HEK293 (cell line): ENCODE data around the gene AOAH.

Experiments
- CTCF ChIA-PET: fragments of 350-600 bp; formaldehyde crosslinking; extraction: SDS; loops from one replicate; lab custom pipeline; 2021; ENCODE audit warnings: antibody characterized with exemption; lab: Yijun Ruan, JAX
- POLR2A ChIA-PET: fragments of 300-600 bp; formaldehyde crosslinking; extraction: SDS; loops from one replicate; lab custom pipeline; 2020; ENCODE audit warnings: antibody characterized with exemption, inconsistent platforms; lab: Yijun Ruan, JAX
- H3K27ac ChIP-seq: fragments of 200-500 bp; sonication (Bioruptor generic); 2 replicates; pipeline ENCODE4 v1.5.1; 2014; ENCODE audit warnings: low read depth, low read length, control low read depth, inconsistent platforms; ENCODE audit errors: extremely low read depth
- H3K36me3 ChIP-seq, 2 experiments: fragments of 200-500 bp in 1 of 2; sonication (Bioruptor generic) in 1 of 2; 1 replicate in 1 of 2; 2 replicates in 1 of 2; pipeline ENCODE4 v1.5.1; 2014 to 2017; ENCODE audit warnings: inconsistent platforms in 2 of 2, low read length in 2 of 2; ENCODE audit not compliant: control insufficient read depth in 2 of 2, insufficient read depth in 1 of 2
- H3K4me1 ChIP-seq: fragments of 200-500 bp; sonication (Bioruptor generic); 2 replicates; pipeline ENCODE4 v1.5.1; 2014; ENCODE audit warnings: mild to moderate bottlenecking, low read length, inconsistent platforms; ENCODE audit not compliant: control insufficient read depth, insufficient read depth
- H3K4me3 ChIP-seq: 2 replicates; pipeline ENCODE4 v1.5.1; 2011; ENCODE audit warnings: low read depth, mild to moderate bottlenecking, control low read depth, low read length, moderate library complexity
- H3K9me3 ChIP-seq: fragments of 200-500 bp; sonication (Bioruptor generic); 2 replicates; pipeline ENCODE4 v1.5.1; 2014; ENCODE audit warnings: low read depth, low read length, inconsistent platforms; ENCODE audit not compliant: control insufficient read depth, insufficient read depth
- GLI2 ChIP-seq: fragments of 450-650 bp; formaldehyde crosslinking; IDR thresholded peaks from 2 replicates; pipeline ENCODE4; 2017; ENCODE audit warnings: missing biosample characterization, missing genetic modification characterization, low read depth, borderline replicate concordance
- GLIS1 ChIP-seq: fragments of 450-650 bp; formaldehyde crosslinking; IDR thresholded peaks from 2 replicates; pipeline ENCODE4 v1.5.1; 2016; ENCODE audit warnings: missing biosample characterization, missing genetic modification characterization
- PRDM1 ChIP-seq: fragments of 450-650 bp; formaldehyde crosslinking; IDR thresholded peaks from 2 replicates; pipeline ENCODE4; 2016; ENCODE audit warnings: missing biosample characterization, missing genetic modification characterization
- ZNF10 ChIP-seq: fragments of 450-650 bp; formaldehyde crosslinking; IDR thresholded peaks from 2 replicates; pipeline ENCODE4 v1.5.1; 2017; ENCODE audit warnings: missing biosample characterization, missing genetic modification characterization
- ZNF112 ChIP-seq: fragments of 450-650 bp; formaldehyde crosslinking; IDR thresholded peaks from 2 replicates; pipeline ENCODE4 v1.5.0; 2017; ENCODE audit warnings: missing biosample characterization, missing genetic modification characterization
- ZNF121 ChIP-seq: fragments of 450-650 bp; formaldehyde crosslinking; IDR thresholded peaks from 2 replicates; pipeline ENCODE4 v1.5.1; 2016; ENCODE audit warnings: missing biosample characterization, missing genetic modification characterization
- ZNF138 ChIP-seq: fragments of 450-650 bp; formaldehyde crosslinking; IDR thresholded peaks from 2 replicates; pipeline ENCODE4 v1.5.1; 2016; ENCODE audit warnings: missing biosample characterization, missing genetic modification characterization, borderline replicate concordance
- ZNF140 ChIP-seq: fragments of 450-650 bp; formaldehyde crosslinking; IDR thresholded peaks from 2 replicates; pipeline ENCODE4 v1.5.1; 2016; ENCODE audit warnings: missing biosample characterization, missing genetic modification characterization
- ZNF16 ChIP-seq: fragments of 450-650 bp; formaldehyde crosslinking; IDR thresholded peaks from 2 replicates; pipeline ENCODE4 v1.5.1; 2016; ENCODE audit warnings: low read depth, missing biosample characterization, missing genetic modification characterization
- ZNF266 ChIP-seq: fragments of 450-650 bp; formaldehyde crosslinking; IDR thresholded peaks from 2 replicates; pipeline ENCODE4 v1.5.1; 2016; ENCODE audit warnings: missing biosample characterization, missing genetic modification characterization, low read depth
- ZNF391 ChIP-seq: fragments of 450-650 bp; formaldehyde crosslinking; IDR thresholded peaks from 2 replicates; pipeline ENCODE4 v1.5.1; 2016; ENCODE audit warnings: low read depth, missing biosample characterization, missing genetic modification characterization, borderline replicate concordance
- ZNF514 ChIP-seq: fragments of 450-650 bp; formaldehyde crosslinking; IDR thresholded peaks from 2 replicates; pipeline ENCODE4 v1.5.1; 2016; ENCODE audit warnings: missing biosample characterization, missing genetic modification characterization
- ZNF560 ChIP-seq: fragments of 450-650 bp; formaldehyde crosslinking; IDR thresholded peaks from 2 replicates; pipeline ENCODE4 v1.5.1; 2017; ENCODE audit warnings: missing biosample characterization, missing genetic modification characterization, borderline replicate concordance
- ZNF585B ChIP-seq: fragments of 450-650 bp; formaldehyde crosslinking; IDR thresholded peaks from 2 replicates; pipeline ENCODE4 v1.5.1; 2016; ENCODE audit warnings: missing biosample characterization, missing genetic modification characterization
- ZNF76 ChIP-seq: fragments of 450-650 bp; formaldehyde crosslinking; IDR thresholded peaks from 2 replicates; pipeline ENCODE4; 2016; ENCODE audit warnings: low read depth, missing biosample characterization, missing genetic modification characterization, borderline replicate concordance
- ZNF776 ChIP-seq: fragments of 450-650 bp; formaldehyde crosslinking; IDR thresholded peaks from 2 replicates; pipeline ENCODE4 v1.5.0; 2017; ENCODE audit warnings: missing biosample characterization, missing genetic modification characterization, borderline replicate concordance
- ZNF785 ChIP-seq: fragments of 450-650 bp; formaldehyde crosslinking; IDR thresholded peaks from 2 replicates; pipeline ENCODE4 v1.5.1; 2016; ENCODE audit warnings: missing biosample characterization, missing genetic modification characterization
- TF ChIP-seq, protein P1 (sequence below): fragments of 450-650 bp; formaldehyde crosslinking; IDR thresholded peaks from 2 replicates; pipeline ENCODE4 v1.5.1; 2016; ENCODE audit warnings: missing biosample characterization, missing genetic modification characterization
- TF ChIP-seq, protein P2 (sequence below): fragments of 450-650 bp; formaldehyde crosslinking; IDR thresholded peaks from 2 replicates; pipeline ENCODE4 v1.5.1; 2016; ENCODE audit warnings: missing biosample characterization, missing genetic modification characterization
- TF ChIP-seq, protein P3 (sequence below): fragments of 450-650 bp; formaldehyde crosslinking; IDR thresholded peaks from 2 replicates; pipeline ENCODE4 v1.5.1; 2017; ENCODE audit warnings: missing biosample characterization, mild to moderate bottlenecking, missing genetic modification characterization, moderate library complexity
- TF ChIP-seq, protein P4 (sequence below): fragments of 450-650 bp; formaldehyde crosslinking; IDR thresholded peaks from 2 replicates; pipeline ENCODE4 v1.5.1; 2016; ENCODE audit warnings: missing biosample characterization, missing genetic modification characterization
- TF ChIP-seq, protein P5 (sequence below): fragments of 450-650 bp; formaldehyde crosslinking; IDR thresholded peaks from 2 replicates; pipeline ENCODE4 v1.5.1; 2017; ENCODE audit warnings: missing biosample characterization, missing genetic modification characterization
- TF ChIP-seq, protein P6 (sequence below): fragments of 450-650 bp; formaldehyde crosslinking; IDR thresholded peaks from 2 replicates; pipeline ENCODE4 v1.5.1; 2016; ENCODE audit warnings: missing biosample characterization, missing genetic modification characterization
- TF ChIP-seq, protein P7 (sequence below): fragments of 450-650 bp; formaldehyde crosslinking; IDR thresholded peaks from 2 replicates; pipeline ENCODE4 v1.5.1; 2016; ENCODE audit warnings: missing biosample characterization, missing genetic modification characterization

The AOAH gene

DNA sequence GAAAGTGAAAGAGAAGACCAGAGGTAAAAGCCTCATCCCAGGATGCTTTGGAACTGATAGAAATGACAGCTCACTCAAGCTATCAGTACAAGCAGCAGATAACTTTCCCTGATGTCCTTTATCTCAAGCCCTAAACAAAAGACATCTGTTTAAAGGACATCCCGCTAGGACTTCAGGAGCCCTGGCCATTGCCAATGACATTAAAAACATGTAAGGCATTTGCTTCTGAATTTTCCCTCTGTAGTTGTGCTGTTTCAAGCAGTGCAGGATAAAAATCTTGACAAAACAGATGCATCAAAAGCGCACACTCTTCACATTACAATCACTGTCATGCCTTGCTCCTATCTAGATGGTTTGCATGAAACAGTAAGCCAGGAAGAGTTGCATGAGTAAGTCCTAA is 159.8 kb downstream of the AOAH start (continued):
- TF ChIP-seq, protein P1, sequence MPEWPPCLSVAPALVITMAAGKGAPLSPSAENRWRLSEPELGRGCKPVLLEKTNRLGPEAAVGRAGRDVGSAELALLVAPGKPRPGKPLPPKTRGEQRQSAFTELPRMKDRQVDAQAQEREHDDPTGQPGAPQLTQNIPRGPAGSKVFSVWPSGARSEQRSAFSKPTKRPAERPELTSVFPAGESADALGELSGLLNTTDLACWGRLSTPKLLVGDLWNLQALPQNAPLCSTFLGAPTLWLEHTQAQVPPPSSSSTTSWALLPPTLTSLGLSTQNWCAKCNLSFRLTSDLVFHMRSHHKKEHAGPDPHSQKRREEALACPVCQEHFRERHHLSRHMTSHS (tag by site-specific recombination): no peak
- TF ChIP-seq ZNF785 (tag by site-specific recombination) (no peak), ZNF391 (no peak), ZNF16 (tag by site-specific recombination) (no peak), ZNF121 (tag by site-specific recombination) (no peak), ZNF776 (tag by site-specific recombination) (no peak), ZNF560 (tag by site-specific recombination) (no peak), ZNF10 (tag by site-specific recombination) (no peak), GLIS1 (no peak)
- TF ChIP-seq, protein P2, sequence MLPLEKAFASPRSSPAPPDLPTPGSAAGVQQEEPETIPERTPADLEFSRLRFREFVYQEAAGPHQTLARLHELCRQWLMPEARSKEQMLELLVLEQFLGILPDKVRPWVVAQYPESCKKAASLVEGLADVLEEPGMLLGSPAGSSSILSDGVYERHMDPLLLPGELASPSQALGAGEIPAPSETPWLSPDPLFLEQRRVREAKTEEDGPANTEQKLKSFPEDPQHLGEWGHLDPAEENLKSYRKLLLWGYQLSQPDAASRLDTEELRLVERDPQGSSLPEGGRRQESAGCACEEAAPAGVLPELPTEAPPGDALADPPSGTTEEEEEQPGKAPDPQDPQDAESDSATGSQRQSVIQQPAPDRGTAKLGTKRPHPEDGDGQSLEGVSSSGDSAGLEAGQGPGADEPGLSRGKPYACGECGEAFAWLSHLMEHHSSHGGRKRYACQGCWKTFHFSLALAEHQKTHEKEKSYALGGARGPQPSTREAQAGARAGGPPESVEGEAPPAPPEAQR (tag by site-specific recombination): no peak
- TF ChIP-seq, protein P3, sequence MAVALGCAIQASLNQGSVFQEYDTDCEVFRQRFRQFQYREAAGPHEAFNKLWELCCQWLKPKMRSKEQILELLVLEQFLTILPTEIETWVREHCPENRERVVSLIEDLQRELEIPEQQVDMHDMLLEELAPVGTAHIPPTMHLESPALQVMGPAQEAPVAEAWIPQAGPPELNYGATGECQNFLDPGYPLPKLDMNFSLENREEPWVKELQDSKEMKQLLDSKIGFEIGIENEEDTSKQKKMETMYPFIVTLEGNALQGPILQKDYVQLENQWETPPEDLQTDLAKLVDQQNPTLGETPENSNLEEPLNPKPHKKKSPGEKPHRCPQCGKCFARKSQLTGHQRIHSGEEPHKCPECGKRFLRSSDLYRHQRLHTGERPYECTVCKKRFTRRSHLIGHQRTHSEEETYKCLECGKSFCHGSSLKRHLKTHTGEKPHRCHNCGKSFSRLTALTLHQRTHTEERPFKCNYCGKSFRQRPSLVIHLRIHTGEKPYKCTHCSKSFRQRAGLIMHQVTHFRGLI: no peak

DNA sequence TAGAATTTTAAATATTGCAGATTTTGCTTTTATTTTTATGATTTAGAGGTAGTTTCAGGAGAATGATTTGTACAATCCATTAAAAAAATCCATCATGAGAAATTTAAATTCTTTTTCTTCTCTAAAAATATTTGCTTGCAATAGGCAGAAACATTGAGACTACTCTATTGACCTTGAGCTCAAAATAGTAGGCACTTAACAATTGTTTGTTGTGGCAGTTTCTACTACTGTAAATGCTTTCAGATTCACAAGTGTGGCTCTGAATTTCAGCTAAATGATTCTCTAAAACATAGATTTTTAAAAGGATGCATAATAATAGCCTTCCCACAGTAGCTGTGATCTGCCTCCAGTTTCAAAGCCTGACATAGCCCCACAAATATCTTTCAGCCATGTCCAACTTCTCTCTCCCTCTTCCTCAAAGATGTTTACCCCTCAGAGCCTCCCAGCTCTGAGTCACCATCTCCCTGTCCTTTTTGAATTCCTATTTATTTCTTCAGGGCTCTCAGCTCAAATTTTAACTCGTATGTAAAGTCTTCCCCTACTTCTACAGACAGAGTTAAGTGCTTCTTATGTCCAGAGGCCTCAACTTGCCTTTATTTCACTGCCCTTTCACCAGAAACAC is 160.5 kb downstream of the AOAH start:
- no peak overlapping the region for H3K27ac ChIP-seq
- POLR2A ChIA-PET: no interaction called here
- CTCF ChIA-PET: interaction anchor here (0.5 to 1.1 kb wide), 4 partner anchors 43 to 85 kb away, joined by 3 read pairs; no protein-coding TSS in a partner anchor
- TF ChIP-seq GLI2 (tag by site-specific recombination) (no peak), ZNF266 (tag by site-specific recombination) (no peak), ZNF76 (tag by site-specific recombination) (no peak), ZNF391 (no peak), ZNF112 (tag by site-specific recombination) (no peak), ZNF138 (tag by site-specific recombination) (no peak), ZNF140 (tag by site-specific recombination) (no peak), PRDM1 (tag by site-specific recombination) (no peak), ZNF514 (tag by site-specific recombination) (no peak), ZNF585B (tag by site-specific recombination) (no peak)
- TF ChIP-seq, protein P4, sequence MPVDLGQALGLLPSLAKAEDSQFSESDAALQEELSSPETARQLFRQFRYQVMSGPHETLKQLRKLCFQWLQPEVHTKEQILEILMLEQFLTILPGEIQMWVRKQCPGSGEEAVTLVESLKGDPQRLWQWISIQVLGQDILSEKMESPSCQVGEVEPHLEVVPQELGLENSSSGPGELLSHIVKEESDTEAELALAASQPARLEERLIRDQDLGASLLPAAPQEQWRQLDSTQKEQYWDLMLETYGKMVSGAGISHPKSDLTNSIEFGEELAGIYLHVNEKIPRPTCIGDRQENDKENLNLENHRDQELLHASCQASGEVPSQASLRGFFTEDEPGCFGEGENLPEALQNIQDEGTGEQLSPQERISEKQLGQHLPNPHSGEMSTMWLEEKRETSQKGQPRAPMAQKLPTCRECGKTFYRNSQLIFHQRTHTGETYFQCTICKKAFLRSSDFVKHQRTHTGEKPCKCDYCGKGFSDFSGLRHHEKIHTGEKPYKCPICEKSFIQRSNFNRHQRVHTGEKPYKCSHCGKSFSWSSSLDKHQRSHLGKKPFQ (tag by site-specific recombination): no peak
- TF ChIP-seq, protein P5, sequence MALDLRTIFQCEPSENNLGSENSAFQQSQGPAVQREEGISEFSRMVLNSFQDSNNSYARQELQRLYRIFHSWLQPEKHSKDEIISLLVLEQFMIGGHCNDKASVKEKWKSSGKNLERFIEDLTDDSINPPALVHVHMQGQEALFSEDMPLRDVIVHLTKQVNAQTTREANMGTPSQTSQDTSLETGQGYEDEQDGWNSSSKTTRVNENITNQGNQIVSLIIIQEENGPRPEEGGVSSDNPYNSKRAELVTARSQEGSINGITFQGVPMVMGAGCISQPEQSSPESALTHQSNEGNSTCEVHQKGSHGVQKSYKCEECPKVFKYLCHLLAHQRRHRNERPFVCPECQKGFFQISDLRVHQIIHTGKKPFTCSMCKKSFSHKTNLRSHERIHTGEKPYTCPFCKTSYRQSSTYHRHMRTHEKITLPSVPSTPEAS (tag by site-specific recombination): no peak
- TF ChIP-seq, protein P6, sequence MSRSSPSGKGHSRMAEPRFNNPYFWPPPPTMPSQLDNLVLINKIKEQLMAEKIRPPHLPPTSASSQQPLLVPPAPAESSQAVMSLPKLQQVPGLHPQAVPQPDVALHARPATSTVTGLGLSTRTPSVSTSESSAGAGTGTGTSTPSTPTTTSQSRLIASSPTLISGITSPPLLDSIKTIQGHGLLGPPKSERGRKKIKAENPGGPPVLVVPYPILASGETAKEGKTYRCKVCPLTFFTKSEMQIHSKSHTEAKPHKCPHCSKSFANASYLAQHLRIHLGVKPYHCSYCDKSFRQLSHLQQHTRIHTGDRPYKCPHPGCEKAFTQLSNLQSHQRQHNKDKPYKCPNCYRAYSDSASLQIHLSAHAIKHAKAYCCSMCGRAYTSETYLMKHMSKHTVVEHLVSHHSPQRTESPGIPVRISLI (tag by site-specific recombination): no peak
- TF ChIP-seq, protein P7, sequence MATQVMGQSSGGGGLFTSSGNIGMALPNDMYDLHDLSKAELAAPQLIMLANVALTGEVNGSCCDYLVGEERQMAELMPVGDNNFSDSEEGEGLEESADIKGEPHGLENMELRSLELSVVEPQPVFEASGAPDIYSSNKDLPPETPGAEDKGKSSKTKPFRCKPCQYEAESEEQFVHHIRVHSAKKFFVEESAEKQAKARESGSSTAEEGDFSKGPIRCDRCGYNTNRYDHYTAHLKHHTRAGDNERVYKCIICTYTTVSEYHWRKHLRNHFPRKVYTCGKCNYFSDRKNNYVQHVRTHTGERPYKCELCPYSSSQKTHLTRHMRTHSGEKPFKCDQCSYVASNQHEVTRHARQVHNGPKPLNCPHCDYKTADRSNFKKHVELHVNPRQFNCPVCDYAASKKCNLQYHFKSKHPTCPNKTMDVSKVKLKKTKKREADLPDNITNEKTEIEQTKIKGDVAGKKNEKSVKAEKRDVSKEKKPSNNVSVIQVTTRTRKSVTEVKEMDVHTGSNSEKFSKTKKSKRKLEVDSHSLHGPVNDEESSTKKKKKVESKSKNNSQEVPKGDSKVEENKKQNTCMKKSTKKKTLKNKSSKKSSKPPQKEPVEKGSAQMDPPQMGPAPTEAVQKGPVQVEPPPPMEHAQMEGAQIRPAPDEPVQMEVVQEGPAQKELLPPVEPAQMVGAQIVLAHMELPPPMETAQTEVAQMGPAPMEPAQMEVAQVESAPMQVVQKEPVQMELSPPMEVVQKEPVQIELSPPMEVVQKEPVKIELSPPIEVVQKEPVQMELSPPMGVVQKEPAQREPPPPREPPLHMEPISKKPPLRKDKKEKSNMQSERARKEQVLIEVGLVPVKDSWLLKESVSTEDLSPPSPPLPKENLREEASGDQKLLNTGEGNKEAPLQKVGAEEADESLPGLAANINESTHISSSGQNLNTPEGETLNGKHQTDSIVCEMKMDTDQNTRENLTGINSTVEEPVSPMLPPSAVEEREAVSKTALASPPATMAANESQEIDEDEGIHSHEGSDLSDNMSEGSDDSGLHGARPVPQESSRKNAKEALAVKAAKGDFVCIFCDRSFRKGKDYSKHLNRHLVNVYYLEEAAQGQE (tag by site-specific recombination): no peak

More for the DNA sequence above, 160.5 kb downstream of the AOAH start:
- no peaks in the 10 kb centered on the region for H3K9me3 ChIP-seq
- H3K4me3 ChIP-seq: no peak overlapping the region
- H3K36me3 ChIP-seq: no peaks in the 10 kb centered on the region
- H3K4me1 ChIP-seq: no peaks in the 10 kb centered on the region
